Ishikawa (cell line): ENCODE data around the gene ESPNL.

Experiments
- MAX ChIP-seq: IDR thresholded peaks from 2 replicates; pipeline ENCODE4 v1.6.1; 2012
- REST ChIP-seq: IDR thresholded peaks from 2 replicates; pipeline ENCODE4 v1.6.1; 2012; ENCODE audit warnings: low read depth, mild to moderate bottlenecking
- TEAD4 ChIP-seq: IDR thresholded peaks from 2 replicates; pipeline ENCODE4 v1.6.1; 2012

- no peak for TF ChIP-seq MAX
- TF ChIP-seq REST: no peak
- TF ChIP-seq TEAD4: no peak
Observed at GRCh38 chr2:238135601-238136150, 35.5 kb downstream of the ESPNL start.
